GM18507 (cell line): ENCODE data around the gene GPR108.
"Not testable (repeated sequence)": the region's sequence is repeated elsewhere in the genome, so short reads cannot be mapped to it uniquely, and the experiment has no call there.

Experiments
- DNase-seq: peaks from one replicate; pipeline ENCODE4 v3.0.0; 2011; ENCODE audit warnings: low read depth; ENCODE audit not compliant: insufficient read length; ENCODE audit errors: extremely low spot score
- FAIRE-seq: peaks from 2 replicates; lab custom pipeline; 2011; peaks lifted over from hg19 to GRCh38; lab: Jason Lieb, UNC

Gene GPR108

DNA sequence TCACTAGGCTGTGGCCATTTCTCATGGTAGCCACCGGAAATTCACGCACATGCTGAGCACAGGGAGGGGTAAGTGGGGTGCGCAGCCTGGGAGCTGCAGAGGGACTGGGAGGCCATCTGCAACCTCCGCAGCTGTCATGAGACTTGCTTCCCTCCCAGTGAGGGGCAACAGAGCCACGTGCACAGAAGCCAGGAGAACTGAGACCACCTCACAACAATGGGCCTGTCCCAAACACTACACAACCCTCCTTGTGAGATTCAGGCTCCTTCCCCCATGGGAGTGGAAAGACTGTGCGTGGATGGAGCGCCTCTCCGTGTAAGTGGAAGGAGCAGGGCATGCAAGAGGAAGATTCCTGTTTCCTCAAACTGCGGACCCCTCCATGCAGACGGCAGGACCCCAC is 25.8 kb downstream of the GPR108 start:
- DNase-seq (no peak), FAIRE-seq (no peak)

DNA sequence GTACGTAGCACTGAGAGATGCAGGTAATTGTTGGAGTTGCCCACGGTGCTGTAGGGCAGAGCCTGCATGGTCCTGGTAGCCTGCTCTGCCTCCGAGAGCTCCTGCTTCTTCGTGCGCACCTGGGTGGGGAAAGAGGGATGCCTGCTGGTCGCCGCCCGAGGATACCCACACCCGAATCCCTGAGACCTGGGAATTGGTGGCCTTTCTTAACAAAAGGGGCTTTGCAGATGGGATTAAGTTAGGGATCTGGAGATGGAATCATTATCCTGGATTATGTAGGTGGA is 26.4 kb downstream of the GPR108 start:
- FAIRE-seq (no peak), DNase-seq (no peak)

GRCh38 chr19:6710273-6711077 is 26.9 kb downstream of the GPR108 start:
- DNase-seq: no peak
- no peak for FAIRE-seq

GRCh38 chr19:6709549-6709948 is 27.8 kb downstream of the GPR108 start:
- no peak for FAIRE-seq
- DNase-seq: no peak

DNA sequence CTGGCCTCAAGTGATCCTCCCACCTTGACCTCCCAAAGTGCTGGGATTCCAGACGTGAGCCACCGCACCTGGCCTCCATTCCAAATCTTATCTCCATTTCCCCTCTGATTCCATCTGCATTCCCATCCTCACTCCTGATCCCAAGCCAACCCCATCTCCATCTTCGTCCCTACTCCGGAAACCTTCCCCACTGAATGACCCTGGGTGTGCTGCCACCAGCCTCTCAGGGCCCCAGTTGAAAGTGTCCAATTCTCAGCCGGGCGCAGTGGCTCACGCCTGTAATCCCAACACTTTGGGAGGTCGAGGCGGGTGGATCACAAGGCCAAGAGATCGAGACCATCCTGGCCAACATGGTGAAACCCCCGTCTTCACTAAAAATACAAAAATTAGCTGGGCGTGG is 28.5 kb downstream of the GPR108 start:
- not testable (repeated sequence) for DNase-seq, FAIRE-seq

GRCh38 chr19:6708346-6708745 is 29.0 kb downstream of the GPR108 start:
- no peak for FAIRE-seq
- DNase-seq: no peak

- FAIRE-seq (no peak), DNase-seq (no peak)
Measured at GRCh38 chr19:6707658-6708018, 29.7 kb downstream of the GPR108 start.

- DNase-seq (no peak), FAIRE-seq (no peak)
Measured at GRCh38 chr19:6707011-6707657, 30.2 kb downstream of the GPR108 start.

DNA sequence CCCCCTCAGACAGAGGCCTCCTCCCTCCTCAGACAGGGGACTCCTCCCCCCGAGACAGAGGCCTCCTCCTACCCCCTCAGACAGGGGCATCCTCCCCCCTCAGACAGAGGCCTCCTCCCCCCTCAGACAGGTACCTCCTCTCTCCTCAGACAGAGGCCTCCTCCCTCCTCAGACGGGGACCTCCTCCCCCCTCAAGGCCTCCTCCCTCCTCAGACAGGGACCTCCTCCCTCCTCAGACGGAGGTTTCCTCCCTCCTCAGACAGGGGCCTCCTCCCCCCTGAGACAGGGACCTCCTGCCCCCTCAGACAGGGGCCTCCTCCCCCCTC is 30.8 kb downstream of the GPR108 start:
- FAIRE-seq (no peak), DNase-seq (no peak)

DNA sequence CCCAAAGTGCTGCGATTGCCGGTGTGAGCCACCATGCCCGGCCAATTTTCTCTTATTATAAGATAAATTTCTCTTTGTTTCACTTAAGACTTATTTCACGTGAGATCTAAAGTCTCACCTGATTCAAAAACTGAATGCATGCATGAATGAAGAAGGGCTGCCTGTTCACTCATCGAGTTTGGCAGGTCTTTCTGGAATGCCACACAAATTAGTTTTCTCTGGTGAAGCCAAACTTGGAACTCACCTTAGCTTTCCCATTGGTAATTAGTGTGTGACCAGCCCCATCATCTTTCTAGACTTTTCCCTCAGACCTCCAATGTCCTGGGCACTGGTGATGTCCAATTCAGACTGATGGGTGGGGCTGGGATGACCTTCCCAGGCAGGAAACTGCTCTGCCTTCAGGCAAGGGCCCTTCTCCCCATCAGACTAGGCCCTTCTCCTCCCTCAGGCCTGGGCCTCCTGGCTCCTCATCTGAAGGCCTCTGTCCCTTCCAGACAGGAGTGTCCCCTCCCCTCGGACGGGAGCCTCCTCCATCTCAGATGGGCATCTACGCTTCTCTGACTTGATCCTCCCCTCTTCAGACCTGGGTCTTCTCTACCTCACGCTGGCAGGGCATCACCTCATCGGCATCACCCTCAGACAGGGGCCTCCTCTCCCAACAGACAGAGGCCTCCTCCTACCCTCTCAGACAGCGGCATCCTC is 31.3 kb downstream of the GPR108 start:
- FAIRE-seq: no peak

DNA sequence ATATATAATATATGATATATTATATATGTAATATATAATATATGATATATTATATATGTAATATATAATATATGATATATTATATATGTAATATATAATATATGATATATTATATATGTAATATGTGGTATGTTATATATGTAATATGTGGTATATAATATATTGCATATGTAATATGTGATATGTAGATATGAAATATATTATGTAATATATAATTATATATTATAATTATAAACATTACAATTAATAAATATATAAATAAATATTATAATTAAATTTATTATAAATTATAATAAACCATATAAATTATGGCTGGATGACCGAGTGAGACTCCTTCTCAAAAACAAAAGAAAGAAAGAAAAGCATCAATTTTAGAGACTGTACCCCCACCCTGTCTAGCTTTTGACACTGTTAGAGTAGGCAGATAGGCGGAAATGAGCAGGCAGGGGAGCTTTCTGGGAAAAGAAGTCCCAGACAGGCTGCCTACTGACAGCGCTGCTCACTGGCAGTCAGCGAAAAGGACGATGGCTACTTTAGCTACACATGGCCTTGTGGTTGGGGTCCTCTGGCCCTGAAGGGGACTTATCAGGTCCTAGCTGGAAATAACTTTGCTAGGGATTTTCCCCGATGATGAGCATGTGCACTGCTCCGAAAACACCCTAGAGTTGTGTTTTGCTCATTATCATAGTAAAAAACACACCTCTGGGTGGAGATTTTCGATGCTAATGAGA is 36.6 kb downstream of the GPR108 start:
- FAIRE-seq: no peak

More for the DNA sequence above, 31.3 kb downstream of the GPR108 start:
- no peak for DNase-seq

GRCh38 chr19:6699935-6700334 is 37.4 kb downstream of the GPR108 start:
- DNase-seq (no peak), FAIRE-seq (no peak)

More for the DNA sequence above, 36.6 kb downstream of the GPR108 start:
- no peak for DNase-seq

DNA sequence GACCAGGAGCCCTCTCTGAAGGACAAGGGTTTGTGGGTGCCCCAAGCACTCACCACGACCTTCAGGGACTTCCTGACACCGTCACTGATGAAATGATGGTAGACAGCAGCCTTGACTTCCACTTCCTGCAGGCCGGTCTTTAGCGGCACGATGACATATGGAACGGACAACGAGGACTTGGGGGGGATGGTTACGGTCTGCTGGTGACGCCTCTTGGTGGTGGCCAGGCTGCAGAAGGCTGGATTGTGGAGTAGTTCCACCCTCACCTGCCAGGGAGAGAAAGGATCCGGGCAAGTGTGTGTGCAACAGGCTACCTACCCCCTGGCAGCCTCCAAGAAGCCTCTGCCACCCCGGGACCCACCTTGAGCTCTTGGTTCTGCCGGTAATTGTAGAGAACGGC is 40.1 kb downstream of the GPR108 start:
- FAIRE-seq (no peak), DNase-seq (no peak)

GRCh38 chr19:6696239-6696820 is 41.0 kb downstream of the GPR108 start:
- DNase-seq (no peak), FAIRE-seq (no peak)

DNA sequence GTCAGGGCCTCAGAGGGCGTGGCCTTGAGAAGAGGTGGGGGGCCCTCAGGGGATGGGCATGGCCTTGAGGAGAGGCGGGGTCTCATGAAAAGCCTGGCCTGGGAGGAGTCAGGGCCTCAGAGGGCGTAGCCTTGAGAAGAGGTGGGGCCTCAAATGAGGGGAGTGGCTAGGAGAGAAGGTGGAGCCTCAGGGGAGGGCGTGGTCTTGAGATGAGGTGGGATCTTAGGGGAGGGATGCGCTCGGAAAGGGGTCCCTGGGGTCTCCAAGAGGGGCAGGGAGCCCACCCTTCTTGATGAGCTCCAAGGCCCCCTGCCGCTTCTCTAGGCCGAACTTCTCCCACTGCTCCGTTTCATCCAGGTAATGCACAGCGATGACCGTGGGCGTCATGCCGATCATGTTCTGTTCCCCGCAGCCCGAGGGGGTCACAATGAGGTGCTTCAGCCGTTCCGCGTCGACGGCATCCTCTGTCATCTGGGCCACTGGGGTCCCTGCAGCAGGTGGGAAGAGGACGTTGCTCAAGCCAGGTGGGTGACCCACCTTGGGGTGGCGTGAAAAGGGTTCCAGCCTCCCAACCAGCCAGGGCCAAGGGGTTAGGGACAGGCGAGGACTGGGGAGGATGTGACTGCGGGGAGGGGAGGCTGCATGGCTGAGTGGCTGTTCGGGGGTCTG is 43.1 kb downstream of the GPR108 start:
- DNase-seq (no peak), FAIRE-seq (peak; percentile 70)

GRCh38 chr19:6693681-6694080 is 43.7 kb downstream of the GPR108 start:
- DNase-seq (no peak), FAIRE-seq (no peak)

GRCh38 chr19:6693056-6693471 is 44.3 kb downstream of the GPR108 start:
- DNase-seq (no peak), FAIRE-seq (no peak)

- FAIRE-seq (no peak), DNase-seq (no peak)
Measured at GRCh38 chr19:6692027-6692426, 45.4 kb downstream of the GPR108 start.

DNA sequence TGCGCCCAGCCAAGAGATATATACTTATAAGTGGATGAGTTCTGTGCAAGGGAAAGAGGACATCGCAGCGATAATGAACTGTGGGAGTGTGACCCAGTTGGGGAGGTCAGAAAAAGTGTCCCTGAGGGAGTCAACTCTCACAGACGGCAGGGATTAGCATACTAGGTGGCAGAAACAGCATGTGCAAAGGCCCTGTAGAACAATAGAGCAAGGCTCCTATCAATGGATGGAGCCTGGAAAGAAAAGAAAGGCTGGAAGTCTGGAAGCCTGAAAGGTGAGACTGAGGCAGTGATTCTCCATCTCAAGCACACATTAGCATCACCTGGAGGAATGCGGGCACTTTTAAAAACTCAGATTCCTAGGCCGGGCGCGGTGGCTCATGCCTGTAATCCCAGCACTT is 46.0 kb downstream of the GPR108 start:
- FAIRE-seq (no peak), DNase-seq (no peak)
